ENCODE data around the gene RPL37A. TPM values are rescaled to one million over a fixed set of nuclear protein-coding genes. Genes with fewer than 3 reads are reported as not detected.

Gene RPL37A
- total RNA-seq, 1 donor from 2014 or later: 2,564 TPM

GRCh38 chr2:216553093-216553478, 54.4 kb downstream of the RPL37A start:
- DNase-seq (ENCODE audit: low read depth): no peak
- Histone ChIP-seq H3K36me3 (ENCODE audit: control insufficient read depth, insufficient read depth, low read length) (no peaks in the 10 kb centered on the region), H3K4me3 (ENCODE audit: low read depth, low read length) (no peak overlapping the region), H3K27me3 (ENCODE audit: control insufficient read depth, insufficient read depth, low read length) (peaks cover 2% of the 10 kb centered on the region)
- no peak for TF ChIP-seq CTCF (IDR thresholded peaks at IDR 0.05; ENCODE audit: insufficient read depth, low read length, poor library complexity, severe bottlenecking)

Other genes starting within 250 kb of the RPL37A start
- 17.2 and 18.3 TPM in 2 replicates for gene MARCHF4, start 126.4 kb upstream of the RPL37A start, total RNA-seq
- gene SMARCAL1, start 86.4 kb upstream of the RPL37A start, total RNA-seq: 24.0 and 135 TPM in 2 replicates
- gene IGFBP2, start 134.6 kb downstream of the RPL37A start, total RNA-seq: 298 and 307 TPM in 2 replicates
- gene IGFBP5, start 196.7 kb downstream of the RPL37A start, total RNA-seq: 51.7 and 72.3 TPM in 2 replicates